Thymus (tissue), 11 donors: ENCODE results near the gene EXOC3. TPM values are rescaled to one million over a fixed set of nuclear protein-coding genes. Genes with fewer than 3 reads are reported as not detected.

Source experiments
- DNase-seq, 9 donors: peaks; one replicate each; pipeline ENCODE4 v3.0.0-alpha.2; 2013; ENCODE audit warnings: low spot score in 9 of 9, low read depth in 6 of 9, missing footprints in 1 of 9
- H3K27ac ChIP-seq, 2 donors: one replicate each; pipeline ENCODE4 v1.5.1; 2013; ENCODE audit warnings: control low read depth in 1 of 2, low read depth in 1 of 2, low read length in 1 of 2, mild to moderate bottlenecking in 1 of 2, moderate library complexity in 1 of 2
- H3K27me3 ChIP-seq, 2 donors: one replicate each; pipeline ENCODE4 v1.5.1; 2013; ENCODE audit warnings: low read length in 1 of 2; ENCODE audit not compliant: control insufficient read depth in 2 of 2, insufficient read depth in 1 of 2
- H3K36me3 ChIP-seq, 2 donors: one replicate each; pipeline ENCODE4 v1.5.1; 2013; ENCODE audit warnings: low read length in 1 of 2, mild to moderate bottlenecking in 1 of 2, moderate library complexity in 1 of 2; ENCODE audit not compliant: control insufficient read depth in 2 of 2, insufficient read depth in 2 of 2
- H3K4me1 ChIP-seq, 2 donors: one replicate each; pipeline ENCODE4 v1.5.1; 2013; ENCODE audit warnings: low read length in 2 of 2; ENCODE audit not compliant: control insufficient read depth in 2 of 2, insufficient read depth in 2 of 2
- H3K4me3 ChIP-seq, 2 donors: one replicate each; pipeline ENCODE4 v1.5.1; 2013; ENCODE audit warnings: low read length in 2 of 2, control low read depth in 1 of 2, mild to moderate bottlenecking in 1 of 2
- H3K9me3 ChIP-seq, 2 donors: one replicate each; pipeline ENCODE4 v1.5.1; 2013; ENCODE audit warnings: low read length in 1 of 2, mild to moderate bottlenecking in 1 of 2; ENCODE audit not compliant: control insufficient read depth in 2 of 2, insufficient read depth in 1 of 2
- WGBS: extraction: QIAGEN DNeasy Blood & Tissue Kit; methylation state at CpG from one replicate; pipeline ENCODE4 v1.1.7; 2013; 5-methylcytosine and 5-hydroxymethylcytosine counted together
- polyA plus RNA-seq: library from polyadenylated mRNA; stranded (reverse); fragments of 200-250 nt; gene quantifications from one replicate; pipeline ENCODE4 v1.2.3, GENCODE V29; 2013
- total RNA-seq: library from RNA; stranded (reverse); fragments of 120-200 nt; gene quantifications from one replicate; pipeline ENCODE4 v1.2.4, GENCODE V29; 2013
- donor health status: healthy.

EXOC3 gene
- total and polyA plus RNA-seq, 2 donors: 27.2 to 60.0 TPM

DNA sequence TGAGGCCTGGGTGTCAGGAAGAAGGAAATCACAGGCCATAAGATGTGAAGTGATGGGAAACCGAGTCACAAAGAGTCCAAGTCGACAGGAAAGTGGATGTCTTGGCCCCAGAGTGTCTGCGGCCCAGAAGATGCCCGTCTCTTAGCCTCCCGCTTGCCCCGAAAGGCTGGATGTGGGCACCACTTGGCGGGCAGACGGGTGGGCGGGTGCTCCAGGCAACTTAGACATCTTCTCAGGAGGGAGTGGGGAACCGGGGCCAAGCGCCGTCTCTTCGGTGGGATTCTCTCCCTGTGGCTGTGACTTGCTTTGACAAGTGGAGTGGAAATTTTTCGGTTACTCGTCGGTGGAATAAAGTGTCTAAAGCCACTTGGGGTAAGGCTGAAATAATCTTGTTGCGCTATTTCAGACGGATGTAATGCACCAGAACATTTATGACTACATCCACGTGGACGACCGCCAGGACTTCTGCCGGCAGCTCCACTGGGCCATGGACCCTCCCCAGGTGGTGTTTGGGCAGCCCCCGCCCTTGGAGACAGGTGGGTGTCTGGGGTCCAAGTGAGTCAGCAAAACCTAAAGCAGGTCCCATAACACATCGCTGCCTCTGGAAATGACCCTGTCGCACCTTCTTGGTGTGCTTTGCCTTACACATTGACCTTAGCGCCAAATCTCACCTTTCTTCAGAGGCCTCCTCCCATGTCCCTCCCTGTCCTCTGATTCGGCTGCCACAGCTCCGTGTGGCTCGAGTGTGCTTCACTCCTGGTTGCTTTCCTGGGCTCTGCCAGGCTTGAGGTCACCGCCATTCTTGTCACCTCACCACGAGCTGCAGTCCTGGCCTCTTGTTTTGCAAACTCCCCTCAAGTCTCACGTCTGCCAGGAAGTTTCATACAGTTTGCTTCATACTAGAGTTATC, 20.4 kb upstream of the EXOC3 start:
- H3K36me3 ChIP-seq: no peaks in the 10 kb centered on the region
- peaks cover 10 to 29% of the 10 kb centered on the region in 2 donors for H3K4me1 ChIP-seq
- H3K4me3 ChIP-seq: no peak overlapping the region
- peak overlapping the region in 1 of 2 donors; percentile 50 for H3K27ac ChIP-seq
- no peak for DNase-seq
- peaks cover 0 to 2% of the 10 kb centered on the region in 2 donors for H3K27me3 ChIP-seq
- 90% methylated on average over 32 of the region's 32 CpGs for WGBS
- H3K9me3 ChIP-seq: peaks cover 0 to 5% of the 10 kb centered on the region in 2 donors

DNA sequence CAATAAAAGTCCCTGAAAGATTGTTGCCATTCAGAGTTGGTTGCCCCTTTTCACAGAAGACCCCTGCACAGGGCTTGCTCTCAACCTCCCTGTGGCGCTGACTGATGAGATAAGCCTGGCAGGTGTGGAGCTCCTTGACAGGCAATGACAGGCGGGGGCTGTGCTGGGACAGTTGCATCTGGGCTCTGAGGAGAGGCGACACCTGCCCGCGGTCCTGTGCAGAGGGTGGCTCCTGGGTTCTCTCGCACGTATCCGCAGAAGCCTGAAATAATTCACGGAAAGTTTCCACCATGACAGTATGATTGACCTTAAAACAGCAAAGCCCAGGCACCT, 19.8 kb upstream of the EXOC3 start:
- H3K4me1 ChIP-seq: peaks cover 10 to 29% of the 10 kb centered on the region in 2 donors

GRCh38 chr5:423626-424261, 19.2 kb upstream of the EXOC3 start:
- H3K4me3 ChIP-seq: no peak overlapping the region
- H3K9me3 ChIP-seq: peaks cover 0 to 3% of the 10 kb centered on the region in 2 donors
- peaks cover 10 to 29% of the 10 kb centered on the region in 2 donors for H3K4me1 ChIP-seq
- no peaks in the 10 kb centered on the region for H3K36me3 ChIP-seq
- H3K27ac ChIP-seq: peak overlapping the region in 1 of 2 donors; percentile 50
- DNase-seq: no peak
- H3K27me3 ChIP-seq: peaks cover 0 to 2% of the 10 kb centered on the region in 2 donors
- 91% methylated on average over 24 of the region's 24 CpGs for WGBS

More for the DNA sequence above, 19.8 kb upstream of the EXOC3 start:
- H3K27ac ChIP-seq: peak overlapping the region in 1 of 2 donors; percentile 50
- WGBS: 73% methylated on average over 9 of the region's 9 CpGs
- H3K9me3 ChIP-seq: peaks cover 0 to 6% of the 10 kb centered on the region in 2 donors
- no peak overlapping the region for H3K4me3 ChIP-seq
- H3K27me3 ChIP-seq: peaks cover 0 to 2% of the 10 kb centered on the region in 2 donors
- H3K36me3 ChIP-seq: no peaks in the 10 kb centered on the region
- DNase-seq: peak in 4 of 9 donors; percentile 37 to 78 (median 44)

DNA sequence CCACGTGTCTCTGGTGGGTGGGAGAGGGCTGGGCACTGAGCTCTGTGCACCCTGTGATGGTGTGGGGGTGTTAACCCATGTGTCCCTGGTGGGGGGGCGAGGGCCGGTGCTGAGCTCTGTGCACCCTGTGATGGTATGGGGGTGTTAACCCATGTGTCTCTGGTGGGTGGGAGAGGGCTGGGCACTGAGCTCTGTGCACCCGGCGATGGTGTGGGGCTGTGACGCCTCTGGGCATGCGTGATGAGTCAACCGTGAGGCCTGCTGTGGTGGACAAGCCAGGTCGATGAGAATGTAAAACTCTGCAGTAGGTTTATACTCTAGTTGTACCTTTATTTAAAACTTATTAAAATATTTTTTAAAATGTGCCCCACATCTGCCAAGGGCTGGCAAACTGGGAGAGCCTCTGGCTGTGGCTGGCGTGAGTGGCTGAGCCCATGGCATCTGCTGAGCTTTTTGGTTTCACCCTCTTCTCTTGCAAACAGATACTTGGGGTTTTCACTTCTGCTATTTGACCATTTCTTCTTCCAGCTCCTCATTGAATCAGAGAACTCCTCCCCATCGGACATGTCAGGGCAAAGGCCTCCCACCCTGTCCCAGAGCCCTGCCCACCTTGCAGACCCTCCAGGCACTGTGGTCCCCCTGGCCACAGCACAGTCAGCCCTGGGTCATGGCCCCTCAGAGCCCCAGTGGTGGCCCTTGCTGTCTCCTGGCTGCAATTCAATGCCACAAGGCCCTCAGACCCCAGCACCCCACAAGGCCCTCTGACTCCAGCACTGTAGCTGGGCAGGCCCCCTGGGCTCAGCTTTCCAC, 18.5 kb upstream of the EXOC3 start:
- no peaks in the 10 kb centered on the region for H3K36me3 ChIP-seq
- H3K4me3 ChIP-seq: no peak overlapping the region
- H3K27ac ChIP-seq: no peak overlapping the region
- H3K4me1 ChIP-seq: peaks cover 10 to 29% of the 10 kb centered on the region in 2 donors
- peaks cover 0 to 4% of the 10 kb centered on the region in 2 donors for H3K27me3 ChIP-seq
- H3K9me3 ChIP-seq: peaks cover 0 to 3% of the 10 kb centered on the region in 2 donors
- no peak for DNase-seq
- 97% methylated on average over 11 of the region's 11 CpGs for WGBS

DNA sequence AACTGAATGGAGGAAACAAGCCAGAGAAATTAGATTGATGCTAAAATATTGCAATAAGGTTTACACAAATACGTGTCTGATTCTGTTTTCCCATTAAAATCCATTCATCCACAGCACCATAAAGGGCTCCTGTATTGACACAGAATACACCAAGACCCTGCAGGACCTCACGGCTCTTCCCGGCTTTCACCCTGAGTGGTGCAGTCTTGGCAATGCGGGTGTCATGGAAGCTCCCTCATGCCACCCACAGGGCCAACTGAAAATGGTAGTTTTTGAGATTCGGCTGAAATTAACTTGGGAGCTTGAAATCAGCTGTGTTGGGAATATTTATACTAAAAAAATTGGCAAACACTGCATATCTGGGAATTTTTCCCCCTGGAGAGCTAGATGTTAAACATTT, 17.3 kb upstream of the EXOC3 start:
- Histone ChIP-seq H3K4me1 (peaks cover 10 to 29% of the 10 kb centered on the region in 2 donors), H3K27me3 (peaks cover 0 to 6% of the 10 kb centered on the region in 2 donors), H3K4me3 (no peak overlapping the region), H3K9me3 (peaks cover 0 to 3% of the 10 kb centered on the region in 2 donors), H3K27ac (no peak overlapping the region), H3K36me3 (no peaks in the 10 kb centered on the region)
- DNase-seq: peak in 1 of 9 donors; percentile 53
- WGBS: 33% methylated on average over 5 of the region's 5 CpGs

GRCh38 chr5:426392-426976, 16.5 kb upstream of the EXOC3 start:
- Histone ChIP-seq H3K27ac (no peak overlapping the region), H3K9me3 (peaks cover 0 to 3% of the 10 kb centered on the region in 2 donors), H3K4me1 (peaks cover 10 to 29% of the 10 kb centered on the region in 2 donors), H3K36me3 (no peaks in the 10 kb centered on the region), H3K27me3 (peaks cover 0 to 6% of the 10 kb centered on the region in 2 donors), H3K4me3 (no peak overlapping the region)
- DNase-seq: no peak
- WGBS: 78% methylated on average over 3 of the region's 3 CpGs

- H3K27ac ChIP-seq: no peak overlapping the region
- peaks cover 0 to 3% of the 10 kb centered on the region in 2 donors for H3K9me3 ChIP-seq
- 97% methylated on average over 39 of the region's 39 CpGs for WGBS
- DNase-seq: no peak
- no peak overlapping the region for H3K4me3 ChIP-seq
- peaks cover 0 to 6% of the 10 kb centered on the region in 2 donors for H3K27me3 ChIP-seq
- H3K36me3 ChIP-seq: no peaks in the 10 kb centered on the region
- peaks cover 10 to 26% of the 10 kb centered on the region in 2 donors for H3K4me1 ChIP-seq
Observed at GRCh38 chr5:427415-428087, 15.4 kb upstream of the EXOC3 start.

- Histone ChIP-seq H3K27me3 (peaks cover 0 to 9% of the 10 kb centered on the region in 2 donors), H3K9me3 (peaks cover 0 to 3% of the 10 kb centered on the region in 2 donors), H3K27ac (no peak overlapping the region), H3K4me3 (no peak overlapping the region), H3K4me1 (peaks cover 6 to 24% of the 10 kb centered on the region in 2 donors), H3K36me3 (no peaks in the 10 kb centered on the region)
- no peak for DNase-seq
- WGBS: 97% methylated on average over 11 of the region's 11 CpGs
Observed at GRCh38 chr5:428219-428618, 14.8 kb upstream of the EXOC3 start.
